Suprapubic skin (tissue), 4 donors: ENCODE measurements around the gene MDFI.

ENCODE experiments used
- CTCF ChIP-seq, 2 donors: fragments of 200-600 bp in 1 of 2; fragments of 450-650 bp in 1 of 2; sonication (generic) in 1 of 2; IDR thresholded peaks; one replicate each; pipeline ENCODE4 v1.5.1; 2016 to 2019; ENCODE audit warnings: antibody characterized with exemption in 2 of 2, mild to moderate bottlenecking in 1 of 2, moderate library complexity in 1 of 2
- EP300 ChIP-seq: sonication (generic); formaldehyde crosslinking; IDR thresholded peaks from one replicate; pipeline ENCODE4 v1.6.1; 2017; ENCODE audit warnings: antibody characterized with exemption
- POLR2A ChIP-seq, 2 donors: fragments of 450-650 bp; IDR thresholded peaks; one replicate each; pipeline ENCODE4 v1.6.1; 2017; ENCODE audit warnings: antibody characterized with exemption in 2 of 2, mild to moderate bottlenecking in 2 of 2, moderate library complexity in 2 of 2
- POLR2AphosphoS5 ChIP-seq, 3 donors: sonication (generic); formaldehyde crosslinking; IDR thresholded peaks; one replicate each; pipeline ENCODE4 v1.6.1; 2017; ENCODE audit warnings: antibody characterized with exemption in 3 of 3

- TF ChIP-seq EP300 (no peak), CTCF (IDR thresholded peaks at IDR 0.05) (no peak), POLR2AphosphoS5 (IDR thresholded peaks at IDR 0.05) (no peak), POLR2A (IDR thresholded peaks at IDR 0.05) (no peak)
Measured at GRCh38 chr6:41618598-41618997, 19.7 kb upstream of the MDFI start.
